HG03460 (cell line): ENCODE measurements around the gene HSF2BP.
"Not testable (repeated sequence)": the region's sequence is repeated elsewhere in the genome, so short reads cannot be mapped to it uniquely, and the experiment has no call there.

ENCODE experiments used
- ATAC-seq: cut with Tn5 transposase; IDR thresholded peaks from one replicate; pipeline ENCODE4 v1.9.1; 2021; ENCODE audit not compliant: unreplicated experiment

HSF2BP gene

DNA sequence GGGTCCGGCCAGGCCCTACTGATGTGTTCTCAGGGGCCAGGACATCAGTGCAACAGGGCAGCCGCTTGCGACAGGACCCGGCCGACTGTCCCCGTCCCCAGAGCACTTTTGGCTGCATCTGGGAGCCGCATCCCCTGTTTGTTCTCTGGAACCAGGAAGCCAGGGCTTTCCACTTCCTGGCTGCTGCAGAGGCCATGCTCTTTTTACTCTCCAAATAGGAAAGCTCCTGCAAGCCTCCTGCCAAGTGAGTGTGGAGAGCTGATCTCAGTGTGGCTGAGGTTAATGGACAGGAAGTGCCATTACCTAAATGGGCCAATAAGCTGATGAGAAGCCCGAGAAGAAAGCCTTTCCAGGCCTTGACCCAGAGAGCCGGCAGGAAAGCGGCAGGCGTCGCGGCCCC, 180.1 kb downstream of the HSF2BP start:
- ATAC-seq = not testable (repeated sequence)
